HepG2 (cell line): Measurements from ENCODE around the gene RPTOR.

ENCODE experiments used
- GTF2F1 ChIP-seq: fragments of 150-350 bp; IDR thresholded peaks from 2 replicates; pipeline ENCODE4 v1.6.1; 2014; ENCODE audit warnings: low read length
- TF ChIP-seq, protein P1 (sequence below): sonication (generic); formaldehyde crosslinking; IDR thresholded peaks from 2 replicates; pipeline ENCODE4 v1.5.0; 2020; ENCODE audit warnings: missing genetic modification reagents, mild to moderate bottlenecking, borderline replicate concordance
- TF ChIP-seq, protein P2 (sequence below): IDR thresholded peaks from 2 replicates; pipeline ENCODE4 v1.6.1; 2012; ENCODE audit warnings: inconsistent platforms

DNA sequence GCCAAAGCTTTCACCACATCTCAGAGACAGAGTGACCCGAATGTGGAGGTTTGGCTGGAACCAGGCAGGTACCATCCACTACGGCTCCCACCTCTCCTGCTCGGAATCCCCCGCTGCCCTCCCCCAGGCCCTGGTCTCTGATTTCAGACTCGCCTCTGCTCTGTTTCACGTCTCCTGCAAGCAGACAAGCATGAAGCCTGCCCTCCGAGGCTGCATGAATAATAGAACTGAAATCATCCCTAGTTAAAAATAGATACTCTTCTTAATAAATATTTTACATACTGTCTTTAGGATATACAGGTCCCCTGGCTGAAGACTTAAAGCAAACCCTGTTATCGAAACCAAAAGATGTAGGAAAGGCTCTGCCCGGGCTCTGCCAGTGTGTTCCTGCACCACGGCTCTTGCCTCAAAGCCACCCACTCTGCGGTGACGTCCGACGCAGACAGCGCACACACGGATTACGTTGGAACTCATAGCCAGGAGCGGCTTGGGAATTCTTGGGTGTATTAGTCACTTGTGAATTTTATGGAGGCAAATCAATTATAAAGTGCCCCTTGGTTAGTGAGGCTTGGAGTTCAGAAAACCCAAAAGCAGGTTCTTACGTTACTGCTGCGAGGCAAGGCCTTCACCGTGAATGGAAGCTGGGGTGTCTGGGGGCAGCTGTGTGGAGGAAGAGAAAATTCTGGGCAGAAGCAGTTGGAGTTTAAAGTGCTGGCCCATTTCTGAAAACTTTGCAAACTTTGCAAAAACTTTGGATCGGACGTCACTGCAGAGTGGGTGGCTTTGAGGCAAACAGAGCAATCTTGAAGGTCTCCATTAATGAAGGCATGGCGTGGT is 42.7 kb upstream of the RPTOR start:
- TF ChIP-seq, protein P1, sequence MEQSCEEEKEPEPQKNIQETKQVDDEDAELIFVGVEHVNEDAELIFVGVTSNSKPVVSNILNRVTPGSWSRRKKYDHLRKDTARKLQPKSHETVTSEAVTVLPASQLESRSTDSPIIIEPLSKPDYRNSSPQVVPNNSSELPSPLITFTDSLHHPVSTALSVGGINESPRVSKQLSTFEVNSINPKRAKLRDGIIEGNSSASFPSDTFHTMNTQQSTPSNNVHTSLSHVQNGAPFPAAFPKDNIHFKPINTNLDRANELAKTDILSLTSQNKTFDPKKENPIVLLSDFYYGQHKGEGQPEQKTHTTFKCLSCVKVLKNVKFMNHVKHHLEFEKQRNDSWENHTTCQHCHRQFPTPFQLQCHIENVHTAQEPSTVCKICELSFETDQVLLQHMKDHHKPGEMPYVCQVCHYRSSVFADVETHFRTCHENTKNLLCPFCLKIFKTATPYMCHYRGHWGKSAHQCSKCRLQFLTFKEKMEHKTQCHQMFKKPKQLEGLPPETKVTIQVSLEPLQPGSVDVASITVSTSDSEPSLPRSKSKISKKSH (CRISPR knock-in tag), result no peak
- TF ChIP-seq, protein P2, sequence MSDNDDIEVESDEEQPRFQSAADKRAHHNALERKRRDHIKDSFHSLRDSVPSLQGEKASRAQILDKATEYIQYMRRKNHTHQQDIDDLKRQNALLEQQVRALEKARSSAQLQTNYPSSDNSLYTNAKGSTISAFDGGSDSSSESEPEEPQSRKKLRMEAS, result no peak
- no peak for TF ChIP-seq GTF2F1
